H1 (cell line): ENCODE results near the gene CDC37. TPM values are rescaled to one million over a fixed set of nuclear protein-coding genes. Genes with fewer than 3 reads are reported as not detected.

ENCODE experiments used
- CTCF ChIA-PET: fragments of 300-600 bp; sonication (Branson Sonifier 250); formaldehyde crosslinking; loops from one replicate; lab custom pipeline; 2021; ENCODE audit not compliant: partially characterized antibody; lab: Charles Lee
- POLR2A ChIA-PET: fragments of 300-600 bp; sonication (Branson Sonifier 250); formaldehyde crosslinking; loops from one replicate; lab custom pipeline; 2021; ENCODE audit warnings: inconsistent platforms; ENCODE audit not compliant: partially characterized antibody; lab: Charles Lee
- DNase-seq, 2 experiments: peaks; one replicate each; pipeline versions ENCODE4 v3.0.0 to v3.0.0-alpha.2; 2010 to 2022; ENCODE audit warnings: low spot score in 2 of 2, low read depth in 1 of 2, mixed read lengths in 1 of 2
- FAIRE-seq: peaks from 2 replicates; lab custom pipeline; 2011; peaks lifted over from hg19 to GRCh38; lab: Jason Lieb, UNC
- H2AFZ ChIP-seq: 2 replicates; pipeline ENCODE4 v1.8.1; 2012; ENCODE audit warnings: low read length, inconsistent platforms
- H2AK5ac ChIP-seq: 2 replicates; pipeline ENCODE4 v1.6.1; 2013; ENCODE audit warnings: low read depth, low read length
- H2BK120ac ChIP-seq: replicated peaks from 2 replicates; pipeline ENCODE3; 2013; ENCODE audit warnings: low read depth, low read length, inconsistent platforms
- H2BK12ac ChIP-seq: 2 replicates; pipeline ENCODE4 v1.6.1; 2013; ENCODE audit warnings: low read depth, low read length
- H2BK15ac ChIP-seq: 2 replicates; pipeline ENCODE4 v1.6.1; 2013; ENCODE audit warnings: low read length
- H2BK20ac ChIP-seq: 2 replicates; pipeline ENCODE4 v1.6.1; 2013; ENCODE audit warnings: low read length
- H2BK5ac ChIP-seq: 2 replicates; pipeline ENCODE4 v1.6.1; 2013; ENCODE audit warnings: low read depth, low read length
- H3K14ac ChIP-seq: 2 replicates; pipeline ENCODE4 v1.6.1; 2013; ENCODE audit warnings: inconsistent platforms; ENCODE audit not compliant: insufficient read length
- H3K18ac ChIP-seq: 2 replicates; pipeline ENCODE4 v1.6.1; 2013; ENCODE audit warnings: low read length; ENCODE audit errors: extremely low read depth
- H3K23ac ChIP-seq: 2 replicates; pipeline ENCODE4 v1.6.1; 2013; ENCODE audit warnings: inconsistent platforms; ENCODE audit not compliant: insufficient read length
- H3K23me2 ChIP-seq: 2 replicates; pipeline ENCODE4 v1.6.1; 2013; ENCODE audit warnings: low read depth, low read length
- H3K27ac ChIP-seq: 2 replicates; pipeline ENCODE4 v1.6.1; 2011; ENCODE audit warnings: low read depth, low read length, inconsistent platforms
- H3K27me3 ChIP-seq, 4 experiments: replicated peaks in 1 of 4; 1 replicate in 1 of 4; 2 replicates in 3 of 4; pipeline versions ENCODE4 v1.6.1 to v1.8.1; 2011 to 2013; ENCODE audit warnings: low read length in 3 of 4, mild to moderate bottlenecking in 3 of 4, inconsistent platforms in 2 of 4, mixed read lengths in 2 of 4, moderate library complexity in 1 of 4; ENCODE audit not compliant: control insufficient read depth in 3 of 4, insufficient read depth in 3 of 4; ENCODE audit errors: extremely low read depth in 1 of 4
- H3K36me3 ChIP-seq, 4 experiments: 2 replicates each; pipeline versions ENCODE4 v1.6.1 to v1.8.1; 2011 to 2013; ENCODE audit warnings: mild to moderate bottlenecking in 4 of 4, low read length in 3 of 4, moderate library complexity in 2 of 4, control low read depth in 1 of 4, inconsistent platforms in 1 of 4; ENCODE audit not compliant: insufficient read depth in 4 of 4, control insufficient read depth in 2 of 4
- H3K4ac ChIP-seq: replicated peaks from 2 replicates; pipeline ENCODE3; 2013; ENCODE audit warnings: low read length, low read depth, mixed read lengths, inconsistent platforms; ENCODE audit not compliant: insufficient read length
- H3K4me1 ChIP-seq, 4 experiments: replicated peaks in 1 of 4; 1 replicate in 1 of 4; 2 replicates in 3 of 4; pipeline versions ENCODE4 v1.6.1 to v1.8.1; 2011 to 2013; ENCODE audit warnings: low read length in 3 of 4, inconsistent platforms in 2 of 4, mixed read lengths in 1 of 4; ENCODE audit not compliant: insufficient read depth in 4 of 4, control insufficient read depth in 3 of 4
- H3K4me2 ChIP-seq, 2 experiments: 2 replicates each; pipeline versions ENCODE4 v1.6.1 to v1.8.1; 2011 to 2013; ENCODE audit warnings: low read depth in 2 of 2, low read length in 2 of 2, control low read depth in 1 of 2, inconsistent platforms in 1 of 2, mild to moderate bottlenecking in 1 of 2; ENCODE audit not compliant: insufficient read depth in 1 of 2
- H3K4me3 ChIP-seq, 4 experiments: fragments of 200-600, 300-600 bp in 1 of 4; sonication (generic), shearing (Covaris generic), sonication (Bioruptor Twin) in 1 of 4; 2 replicates each; pipeline versions ENCODE4 v1.5.1 to v1.8.1; 2011 to 2016; ENCODE audit warnings: low read length in 4 of 4, low read depth in 3 of 4, control low read depth in 2 of 4, inconsistent platforms in 2 of 4, mild to moderate bottlenecking in 2 of 4, mixed read lengths in 1 of 4, moderate library complexity in 1 of 4; ENCODE audit not compliant: insufficient read depth in 2 of 4; ENCODE audit errors: extremely low read depth in 1 of 4
- H3K56ac ChIP-seq: replicated peaks from 2 replicates; pipeline ENCODE3; 2013; ENCODE audit warnings: low read depth, mild to moderate bottlenecking, mixed read lengths, low read length, inconsistent platforms; ENCODE audit not compliant: insufficient read length
- H3K79me1 ChIP-seq: 2 replicates; pipeline ENCODE4 v1.6.1; 2013; ENCODE audit warnings: low read depth, low read length, control low read depth
- H3K79me2 ChIP-seq, 2 experiments: 2 replicates each; pipeline versions ENCODE4 v1.6.1 to v1.8.1; 2012 to 2013; ENCODE audit warnings: low read length in 2 of 2, mild to moderate bottlenecking in 2 of 2, inconsistent platforms in 1 of 2; ENCODE audit not compliant: insufficient read depth in 2 of 2, control insufficient read depth in 1 of 2
- H3K9ac ChIP-seq, 4 experiments: replicated peaks in 1 of 4; 1 replicate in 1 of 4; 2 replicates in 3 of 4; pipeline versions ENCODE4 v1.6.1 to v1.8.1; 2011 to 2013; ENCODE audit warnings: low read depth in 3 of 4, low read length in 3 of 4, control low read depth in 2 of 4, mild to moderate bottlenecking in 2 of 4, moderate library complexity in 2 of 4, inconsistent platforms in 1 of 4; ENCODE audit errors: extremely low read depth in 1 of 4
- H3K9me3 ChIP-seq, 2 experiments: 2 replicates each; pipeline versions ENCODE4 v1.6.1 to v1.8.1; 2012 to 2013; ENCODE audit warnings: mild to moderate bottlenecking in 2 of 2, moderate library complexity in 2 of 2, control low read depth in 1 of 2, inconsistent platforms in 1 of 2, low read depth in 1 of 2, low read length in 1 of 2, mixed read lengths in 1 of 2; ENCODE audit not compliant: insufficient read depth in 2 of 2
- H4K20me1 ChIP-seq, 2 experiments: replicated peaks in 1 of 2; 2 replicates each; pipeline versions ENCODE3 to v1.8.1; 2011 to 2013; ENCODE audit warnings: inconsistent platforms in 2 of 2, low read length in 2 of 2, mild to moderate bottlenecking in 1 of 2; ENCODE audit not compliant: insufficient read depth in 2 of 2, control insufficient read depth in 1 of 2
- H4K5ac ChIP-seq: 2 replicates; pipeline ENCODE4 v1.6.1; 2013; ENCODE audit warnings: low read length, low read depth, mixed read lengths, inconsistent platforms; ENCODE audit not compliant: insufficient read length
- H4K8ac ChIP-seq: 2 replicates; pipeline ENCODE4 v1.8.0; 2013; ENCODE audit warnings: mild to moderate bottlenecking, moderate library complexity, low read length, inconsistent platforms; ENCODE audit not compliant: insufficient read depth; ENCODE audit errors: extremely low read depth
- H4K91ac ChIP-seq: replicated peaks from 2 replicates; pipeline ENCODE3; 2013; ENCODE audit warnings: low read length, mixed read lengths, inconsistent platforms; ENCODE audit not compliant: insufficient read length
- EP300 ChIP-seq, 2 experiments: IDR thresholded peaks; 1 replicate in 1 of 2; 2 replicates in 1 of 2; pipeline ENCODE4 v1.6.1; 2011 to 2012; ENCODE audit warnings: low read depth in 2 of 2, low read length in 2 of 2, mild to moderate bottlenecking in 2 of 2, borderline replicate concordance in 1 of 2, inconsistent platforms in 1 of 2, moderate library complexity in 1 of 2
- NANOG ChIP-seq: IDR thresholded peaks from 2 replicates; pipeline ENCODE4 v1.6.1; 2011; ENCODE audit warnings: low read length, low read depth, mild to moderate bottlenecking, inconsistent platforms; ENCODE audit not compliant: insufficient read depth, poor library complexity, severe bottlenecking
- WGBS, 2 experiments: shearing (Covaris generic) in 1 of 2; methylation state at CpG; one replicate each; pipeline versions ENCODE4 v1.1.6 to v1.1.7; 2013 to 2015; ENCODE audit warnings: low lambda C conversion rate in 2 of 2, mixed read lengths in 2 of 2, inconsistent platforms in 1 of 2, low coverage in 1 of 2, missing lambda C conversion rate in 1 of 2; ENCODE audit not compliant: insufficient replicate concordance in 2 of 2, insufficient coverage in 1 of 2, insufficient read length in 1 of 2; ENCODE audit errors: extremely low coverage in 1 of 2, missing lambda C conversion rate in 1 of 2; 5-methylcytosine and 5-hydroxymethylcytosine counted together
- polyA plus RNA-seq, 7 experiments: library from polyadenylated mRNA; depleted of rRNA in 3 of 7; stranded (reverse) in 5 of 7; unstranded in 2 of 7; fragments of >200 nt in 5 of 7; fragments of 200-250 nt in 2 of 7; gene quantifications; 1 replicate in 5 of 7; 2 replicates in 1 of 7; 4 replicates in 1 of 7; pipeline versions ENCODE4 v1.2.1 to v1.2.3, GENCODE V29; 2011 to 2013; ENCODE audit warnings: missing spikeins in 2 of 7, mixed read lengths in 2 of 7
- total RNA-seq: library from RNA; stranded (reverse); fragmentation: NEBNext Ultra II Directional; extraction: Animal tissue kit (Norgen Biotek cat#: 25700); gene quantifications from 2 replicates; pipeline ENCODE4 v1.2.1, GENCODE V29; 2021

Gene CDC37
- total and polyA plus RNA-seq, 2 of the 8 experiments (the other 6 are each of a cell fraction or from before 2014, with no cell fraction given): 162 to 181 TPM

DNA sequence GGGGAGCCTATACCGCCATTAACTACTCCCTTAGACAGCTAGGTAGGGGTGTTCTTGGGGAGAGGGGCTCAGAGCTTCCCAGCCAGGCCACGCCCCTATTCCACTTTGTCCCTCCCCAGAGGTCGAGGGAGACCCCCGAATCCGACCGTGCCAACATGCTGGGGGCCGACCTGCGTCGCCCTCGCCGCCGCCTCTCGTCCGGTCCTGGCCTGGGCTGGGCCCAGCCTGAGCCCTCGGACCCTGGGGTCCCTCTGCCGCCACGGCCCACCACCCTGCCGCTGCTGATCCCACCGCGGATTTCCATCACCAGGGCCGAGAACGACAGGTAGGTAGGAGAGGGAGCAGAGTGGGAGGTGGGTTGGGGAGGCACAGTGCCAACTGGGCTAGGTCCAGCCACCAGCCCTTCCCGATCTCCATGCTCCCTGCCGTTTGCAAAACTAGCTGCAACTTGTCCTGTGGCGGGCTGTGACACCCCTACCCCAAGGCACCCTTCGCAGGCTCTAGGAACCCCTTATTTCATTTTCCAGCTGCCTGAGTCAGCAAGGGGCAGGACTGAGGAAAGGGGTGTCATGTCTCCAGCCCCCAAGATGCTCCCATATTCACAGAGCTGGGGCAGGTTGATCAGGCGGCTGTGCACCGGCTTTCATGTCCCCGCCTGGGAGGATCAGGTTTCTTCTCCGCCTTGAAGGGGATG is 14.3 kb upstream of the CDC37 start:
- H3K4me2 ChIP-seq: peak overlapping the region; percentile 64 to 98
- no peak overlapping the region for H2AFZ ChIP-seq
- POLR2A ChIA-PET: interaction anchor here (0.6 to 5.0 kb wide), 4 partner anchors 13 to 302 kb away, joined by 3 to 33 read pairs (median 4); partner anchors contain the start of genes CDC37 and S1PR5

More for the DNA sequence above, 14.3 kb upstream of the CDC37 start:
- Histone ChIP-seq H3K27ac (no peak overlapping the region), H2BK120ac (no peak overlapping the region), H4K5ac (no peak overlapping the region), H3K36me3 (no peaks in the 10 kb centered on the region), H3K4me3 (peak overlapping the region in 3 of 4 experiments; percentile 24 to 60 (median 30); a peak in 6 of 8 replicates), H4K20me1 (peaks cover 0 to 15% of the 10 kb centered on the region in 2 experiments), H3K79me2 (no peaks in the 10 kb centered on the region), H2BK12ac (no peak overlapping the region), H3K18ac (peak overlapping the region; percentile 5; the same call in 1 of the 2 replicates), H3K14ac (no peak overlapping the region), H3K9ac (no peak overlapping the region), H2BK15ac (peak overlapping the region; percentile 65; the same call in 1 of the 2 replicates), H3K23ac (no peak overlapping the region), H3K4ac (no peak overlapping the region), H2BK20ac (no peak overlapping the region), H2AK5ac (0 out of 2 replicates have a peak overlapping the region, but pooled peaks have one; percentile 30), H4K91ac (no peak overlapping the region), H3K4me1 (peaks cover 5 to 26% (median 13%) of the 10 kb centered on the region in 4 experiments), H2BK5ac (no peak overlapping the region), H3K27me3 (peaks cover 34 to 73% (median 63%) of the 10 kb centered on the region in 4 experiments), H3K23me2 (peaks cover 14% of the 10 kb centered on the region; the same call in 1 of the 2 replicates), H3K79me1 (no peaks in the 10 kb centered on the region), H3K56ac (no peak overlapping the region), H4K8ac (no peak overlapping the region; the same call in 1 of the 2 replicates), H3K9me3 (peaks cover 0 to 2% of the 10 kb centered on the region in 2 experiments; a peak in 1 of 4 replicates)
- TF ChIP-seq EP300 (IDR thresholded peaks at IDR 0.05; ENCODE audit: borderline replicate concordance in 1 of 2, low read depth in 2 of 2, low read length in 2 of 2): no peak
- TF ChIP-seq NANOG: no peak
- CTCF ChIA-PET: interaction anchor here (0.6 to 9.4 kb wide), 25 partner anchors 12 to 1099 kb away, joined by 3 to 172 read pairs (median 5); partner anchors contain the start of genes ATG4D and CDC37
- 30% methylated on average over 27 of the region's 30 CpGs; no CpG with 5 or more reads in 1 of the 2 experiments for WGBS, 2 experiments
- DNase-seq: peak in 1 of 2 experiments; percentile 77
- FAIRE-seq: no peak
